ENCODE measurements around the gene ACHE. TPM values are rescaled to one million over a fixed set of nuclear protein-coding genes. Genes with fewer than 3 reads are reported as not detected.

The ACHE gene
- total and polyA plus RNA-seq, 4 donors: 0.15 to 17.6 (median 0.21) TPM

- no peak for TF ChIP-seq RAD21 (IDR thresholded peaks at IDR 0.05)
- no peak for TF ChIP-seq YY1 (IDR thresholded peaks at IDR 0.05)
- no peak for TF ChIP-seq GABPA (IDR thresholded peaks at IDR 0.05 in 1 of 2, conservative IDR thresholded peaks at IDR 0.05 in 1 of 2)
- TF ChIP-seq SP1 (IDR thresholded peaks at IDR 0.05): no peak
- no peak for TF ChIP-seq ATF3 (IDR thresholded peaks at IDR 0.05)
- no peak for TF ChIP-seq TAF1 (conservative IDR thresholded peaks at IDR 0.05)
- TF ChIP-seq FOXA2 (IDR thresholded peaks at IDR 0.05): no peak
- no peak for TF ChIP-seq FOXA1 (IDR thresholded peaks at IDR 0.05)
- TF ChIP-seq RXRA (IDR thresholded peaks at IDR 0.05): no peak
- TF ChIP-seq HNF4G (IDR thresholded peaks at IDR 0.05): no peak
- TF ChIP-seq, protein P1, sequence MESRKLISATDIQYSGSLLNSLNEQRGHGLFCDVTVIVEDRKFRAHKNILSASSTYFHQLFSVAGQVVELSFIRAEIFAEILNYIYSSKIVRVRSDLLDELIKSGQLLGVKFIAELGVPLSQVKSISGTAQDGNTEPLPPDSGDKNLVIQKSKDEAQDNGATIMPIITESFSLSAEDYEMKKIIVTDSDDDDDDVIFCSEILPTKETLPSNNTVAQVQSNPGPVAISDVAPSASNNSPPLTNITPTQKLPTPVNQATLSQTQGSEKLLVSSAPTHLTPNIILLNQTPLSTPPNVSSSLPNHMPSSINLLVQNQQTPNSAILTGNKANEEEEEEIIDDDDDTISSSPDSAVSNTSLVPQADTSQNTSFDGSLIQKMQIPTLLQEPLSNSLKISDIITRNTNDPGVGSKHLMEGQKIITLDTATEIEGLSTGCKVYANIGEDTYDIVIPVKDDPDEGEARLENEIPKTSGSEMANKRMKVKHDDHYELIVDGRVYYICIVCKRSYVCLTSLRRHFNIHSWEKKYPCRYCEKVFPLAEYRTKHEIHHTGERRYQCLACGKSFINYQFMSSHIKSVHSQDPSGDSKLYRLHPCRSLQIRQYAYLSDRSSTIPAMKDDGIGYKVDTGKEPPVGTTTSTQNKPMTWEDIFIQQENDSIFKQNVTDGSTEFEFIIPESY (IDR thresholded peaks at IDR 0.05): no peak
- no peak for TF ChIP-seq HNF4A (conservative IDR thresholded peaks at IDR 0.05)
- TF ChIP-seq JUND (IDR thresholded peaks at IDR 0.05): no peak
- Histone ChIP-seq H3K27me3 (ENCODE audit: control insufficient read depth in 4 of 4, insufficient read depth in 4 of 4, low read length in 3 of 4) (no peaks in the 10 kb centered on the region), H3K4me1 (ENCODE audit: control insufficient read depth in 4 of 4, insufficient read depth in 4 of 4, low read length in 3 of 4) (peaks cover 7 to 17% (median 11%) of the 10 kb centered on the region in 4 donors), H3K4me3 (ENCODE audit: low read depth in 1 of 3, low read length in 3 of 3) (no peak overlapping the region), H3K9me3 (ENCODE audit: control insufficient read depth in 4 of 4, low read length in 3 of 4) (no peaks in the 10 kb centered on the region), H3K27ac (ENCODE audit: low read depth in 1 of 2, low read length in 2 of 2) (no peak overlapping the region), H3K36me3 (ENCODE audit: control insufficient read depth in 4 of 4, insufficient read depth in 3 of 4, low read depth in 1 of 4, low read length in 3 of 4) (peaks cover 0 to 2% (median 0%) of the 10 kb centered on the region in 4 donors), H3K9ac (ENCODE audit: low read depth in 1 of 2, low read length in 2 of 2) (no peak overlapping the region)
- no peak for DNase-seq (ENCODE audit: low spot score)
- 97% methylated on average over 14 of the region's 14 CpGs for WGBS
These were observed 41.4 kb downstream of the ACHE start for GRCh38 chr7:100854146-100854895.

GRCh38 chr7:100852048-100852872 lies 43.4 kb downstream of the ACHE start, which contains the start of gene SLC12A9:
Gene SLC12A9, plus strand, starts transcription at chr7:100852713. Its CDS starts 1,485 bp downstream, at chr7:100854198.
- peak within 1 kb of the TSS; percentile 42 to 48 for H3K27ac ChIP-seq (ENCODE audit: low read depth in 1 of 2, low read length in 2 of 2)
- no peak for TF ChIP-seq TAF1 (conservative IDR thresholded peaks at IDR 0.05)
- TF ChIP-seq FOXA2 (IDR thresholded peaks at IDR 0.05): no peak
- no peak for TF ChIP-seq GABPA (IDR thresholded peaks at IDR 0.05 in 1 of 2, conservative IDR thresholded peaks at IDR 0.05 in 1 of 2)
- TF ChIP-seq, protein P2, sequence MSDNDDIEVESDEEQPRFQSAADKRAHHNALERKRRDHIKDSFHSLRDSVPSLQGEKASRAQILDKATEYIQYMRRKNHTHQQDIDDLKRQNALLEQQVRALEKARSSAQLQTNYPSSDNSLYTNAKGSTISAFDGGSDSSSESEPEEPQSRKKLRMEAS (IDR thresholded peaks at IDR 0.05): peak; percentile 95
- no peak for TF ChIP-seq FOXA1 (IDR thresholded peaks at IDR 0.05)
- TF ChIP-seq ATF3 (IDR thresholded peaks at IDR 0.05): no peak
- peak; percentile 92 for TF ChIP-seq CTCF (IDR thresholded peaks at IDR 0.05; ENCODE audit: low read depth, low read length, missing input control)
- TF ChIP-seq RXRA (IDR thresholded peaks at IDR 0.05): peak; percentile 6 to 22
- TF ChIP-seq RAD21 (IDR thresholded peaks at IDR 0.05): peak; percentile 95 to 97
- TF ChIP-seq SP1 (IDR thresholded peaks at IDR 0.05): peak; percentile 35
- TF ChIP-seq, protein P1 (IDR thresholded peaks at IDR 0.05): no peak
- TF ChIP-seq EGR1 (IDR thresholded peaks at IDR 0.05; ENCODE audit: low read depth in 2 of 2): no peak
- TF ChIP-seq YY1 (IDR thresholded peaks at IDR 0.05): peak; percentile 43
- TF ChIP-seq REST (IDR thresholded peaks at IDR 0.05): peak; percentile 25
- under 1% methylated on average over 71 of the region's 71 CpGs for WGBS
- peak within 1 kb of the TSS in 1 of 2 donors; percentile 28 for H3K9ac ChIP-seq (ENCODE audit: low read depth in 1 of 2, low read length in 2 of 2)
- peaks cover 7 to 17% (median 11%) of the 10 kb centered on the region in 4 donors for H3K4me1 ChIP-seq (ENCODE audit: control insufficient read depth in 4 of 4, insufficient read depth in 4 of 4, low read length in 3 of 4)
- peak; percentile 87 for DNase-seq (ENCODE audit: low spot score)
- H3K4me3 ChIP-seq (ENCODE audit: low read depth in 1 of 3, low read length in 3 of 3): peak within 1 kb of the TSS; percentile 4 to 67 (median 63)
- peaks cover 0 to 2% (median 0%) of the 10 kb centered on the region in 4 donors for H3K36me3 ChIP-seq (ENCODE audit: control insufficient read depth in 4 of 4, insufficient read depth in 3 of 4, low read depth in 1 of 4, low read length in 3 of 4)
- no peaks in the 10 kb centered on the region for H3K9me3 ChIP-seq (ENCODE audit: control insufficient read depth in 4 of 4, low read length in 3 of 4)
- no peaks in the 10 kb centered on the region for H3K27me3 ChIP-seq (ENCODE audit: control insufficient read depth in 4 of 4, insufficient read depth in 4 of 4, low read length in 3 of 4)

All from liver (tissue), 9 donors.